Fibroblast of mammary gland (primary cell): ENCODE data around the gene AHRR.
"Not testable (repeated sequence)": the region's sequence is repeated elsewhere in the genome, so short reads cannot be mapped to it uniquely, and the experiment has no call there.

Experiments used
- DNase-seq: peaks from one replicate; pipeline ENCODE4 v3.0.0-alpha.2; 2010; ENCODE audit warnings: low read depth
- H3K4me3 ChIP-seq: 2 replicates; pipeline ENCODE4 v1.5.1; 2011; ENCODE audit warnings: low read depth, mild to moderate bottlenecking, low read length, moderate library complexity; ENCODE audit not compliant: control insufficient read depth
- CTCF ChIP-seq: conservative IDR thresholded peaks from 2 replicates; pipeline ENCODE4 v1.5.1; 2011; ENCODE audit warnings: low read depth, low read length, inconsistent platforms; ENCODE audit not compliant: control insufficient read depth, insufficient read depth

The AHRR gene

GRCh38 chr5:473551-474192 lies 152.2 kb downstream of the AHRR start:
- DNase-seq = peak; percentile 17
- TF ChIP-seq CTCF = no peak
- peak overlapping the region; percentile 53 for H3K4me3 ChIP-seq

GRCh38 chr5:474232-474839 lies 152.8 kb downstream of the AHRR start:
- H3K4me3 ChIP-seq, DNase-seq: not testable (repeated sequence)

GRCh38 chr5:474840-475661 lies 153.5 kb downstream of the AHRR start:
- no peak for TF ChIP-seq CTCF
- no peak overlapping the region for H3K4me3 ChIP-seq
- DNase-seq = no peak

GRCh38 chr5:475704-476101 lies 154.2 kb downstream of the AHRR start:
- H3K4me3 ChIP-seq = no peak overlapping the region
- TF ChIP-seq CTCF = no peak
- DNase-seq = no peak

GRCh38 chr5:476102-476813 lies 154.7 kb downstream of the AHRR start:
- DNase-seq = no peak
- no peak for TF ChIP-seq CTCF
- H3K4me3 ChIP-seq = no peak overlapping the region

GRCh38 chr5:476814-477175 lies 155.3 kb downstream of the AHRR start:
- no peak overlapping the region for H3K4me3 ChIP-seq
- no peak for TF ChIP-seq CTCF
- DNase-seq = no peak
